Measurements from ENCODE around the gene MLN.

MLN gene

GRCh38 chr6:33830635-33831240, 26.9 kb upstream of the MLN start:
- no peaks in the 10 kb centered on the region for H3K9me2 ChIP-seq (replicated peaks; ENCODE audit: low read depth, low read length)
- H3K4me1 ChIP-seq (ENCODE audit: insufficient read depth, low read length, poor library complexity, severe bottlenecking), result no peaks in the 10 kb centered on the region
- TF ChIP-seq CTCF (conservative IDR thresholded peaks at IDR 0.05; ENCODE audit: low read length), result no peak
- TF ChIP-seq EZH2phosphoT487 (IDR thresholded peaks at IDR 0.05; ENCODE audit: borderline replicate concordance), result no peak
- H3K4me3 ChIP-seq (ENCODE audit: low read length, poor library complexity, severe bottlenecking), result no peak overlapping the region
- no peak overlapping the region for H3K9ac ChIP-seq (ENCODE audit: low read depth, low read length, poor library complexity, severe bottlenecking)
- H2AFZ ChIP-seq (ENCODE audit: low read length), result no peak overlapping the region
- no peaks in the 10 kb centered on the region for H3K27me3 ChIP-seq (ENCODE audit: insufficient read depth, low read length, poor library complexity, severe bottlenecking)
- H3K4me2 ChIP-seq (ENCODE audit: low read depth, low read length, poor library complexity, severe bottlenecking), result no peak overlapping the region
- no peaks in the 10 kb centered on the region for H3K79me2 ChIP-seq (ENCODE audit: insufficient read depth, low read length)
- no peaks in the 10 kb centered on the region for H3F3A ChIP-seq (ENCODE audit: low read depth)
- H3K9me3 ChIP-seq (ENCODE audit: insufficient read depth, low read depth, low read length), result no peaks in the 10 kb centered on the region
- H3K36me3 ChIP-seq (ENCODE audit: insufficient read depth, low read length), result no peaks in the 10 kb centered on the region
- no peaks in the 10 kb centered on the region for H4K20me1 ChIP-seq (ENCODE audit: insufficient read depth, low read length, poor library complexity, severe bottlenecking)

- Histone ChIP-seq H3K4me2 (ENCODE audit: low read depth, low read length, poor library complexity, severe bottlenecking) (no peak overlapping the region), H3K36me3 (ENCODE audit: insufficient read depth, low read length) (no peaks in the 10 kb centered on the region), H3K4me1 (ENCODE audit: insufficient read depth, low read length, poor library complexity, severe bottlenecking) (no peaks in the 10 kb centered on the region), H3K9me3 (ENCODE audit: insufficient read depth, low read depth, low read length) (no peaks in the 10 kb centered on the region), H2AFZ (ENCODE audit: low read length) (no peak overlapping the region), H3K79me2 (ENCODE audit: insufficient read depth, low read length) (no peaks in the 10 kb centered on the region), H4K20me1 (ENCODE audit: insufficient read depth, low read length, poor library complexity, severe bottlenecking) (no peaks in the 10 kb centered on the region), H3F3A (ENCODE audit: low read depth) (no peaks in the 10 kb centered on the region), H3K27me3 (ENCODE audit: insufficient read depth, low read length, poor library complexity, severe bottlenecking) (no peaks in the 10 kb centered on the region), H3K9ac (ENCODE audit: low read depth, low read length, poor library complexity, severe bottlenecking) (no peak overlapping the region), H3K9me2 (replicated peaks; ENCODE audit: low read depth, low read length) (no peaks in the 10 kb centered on the region), H3K4me3 (ENCODE audit: low read length, poor library complexity, severe bottlenecking) (no peak overlapping the region)
- TF ChIP-seq EZH2phosphoT487 (IDR thresholded peaks at IDR 0.05; ENCODE audit: borderline replicate concordance) (no peak), CTCF (conservative IDR thresholded peaks at IDR 0.05; ENCODE audit: low read length) (no peak)
Observed at GRCh38 chr6:33828764-33829731, 25.2 kb upstream of the MLN start.

- Histone ChIP-seq H3K4me3 (ENCODE audit: low read length, poor library complexity, severe bottlenecking) (no peak overlapping the region), H4K20me1 (ENCODE audit: insufficient read depth, low read length, poor library complexity, severe bottlenecking) (no peaks in the 10 kb centered on the region), H3K9ac (ENCODE audit: low read depth, low read length, poor library complexity, severe bottlenecking) (no peak overlapping the region), H3K36me3 (ENCODE audit: insufficient read depth, low read length) (no peaks in the 10 kb centered on the region), H3K9me2 (replicated peaks; ENCODE audit: low read depth, low read length) (no peaks in the 10 kb centered on the region), H3F3A (ENCODE audit: low read depth) (no peaks in the 10 kb centered on the region), H3K4me1 (ENCODE audit: insufficient read depth, low read length, poor library complexity, severe bottlenecking) (no peaks in the 10 kb centered on the region), H3K79me2 (ENCODE audit: insufficient read depth, low read length) (no peaks in the 10 kb centered on the region), H3K27me3 (ENCODE audit: insufficient read depth, low read length, poor library complexity, severe bottlenecking) (no peaks in the 10 kb centered on the region), H2AFZ (ENCODE audit: low read length) (no peak overlapping the region), H3K9me3 (ENCODE audit: insufficient read depth, low read depth, low read length) (no peaks in the 10 kb centered on the region), H3K4me2 (ENCODE audit: low read depth, low read length, poor library complexity, severe bottlenecking) (no peak overlapping the region)
- TF ChIP-seq CTCF (conservative IDR thresholded peaks at IDR 0.05; ENCODE audit: low read length) (no peak), EZH2phosphoT487 (IDR thresholded peaks at IDR 0.05; ENCODE audit: borderline replicate concordance) (no peak)
Observed at GRCh38 chr6:33828452-33828763, 24.6 kb upstream of the MLN start.
